Ramos (cell line): Measurements from ENCODE around the gene LPP.

Experiments used
- in situ Hi-C: fragments of 300-500 bp; cut with MboI; formaldehyde crosslinking; loops from one replicate; pipeline ENCODE4 v1.14.3; 2022; ENCODE audit warnings: low sequenced_read_pairs; ENCODE audit not compliant: unreplicated experiment

Gene LPP

GRCh38 chr3:188134856-188135255 lies 19.1 kb upstream of the LPP start:
- in situ Hi-C loops, result no loop called here

- in situ Hi-C loops, result no loop called here
Measured at GRCh38 chr3:188135271-188135670, 18.7 kb upstream of the LPP start.

- in situ Hi-C loops, result no loop called here
Measured at GRCh38 chr3:188137051-188137450, 16.9 kb upstream of the LPP start.

- in situ Hi-C loops, result no loop called here
Measured at GRCh38 chr3:188139466-188139865, 14.5 kb upstream of the LPP start.

GRCh38 chr3:188146219-188146618 lies 7.7 kb upstream of the LPP start:
- in situ Hi-C loops, result no loop called here

- in situ Hi-C loops, result no loop called here
Measured at GRCh38 chr3:188147782-188148181, 6.2 kb upstream of the LPP start.

- in situ Hi-C loops, result no loop called here
Measured at GRCh38 chr3:188148318-188148717, 5.6 kb upstream of the LPP start.

GRCh38 chr3:188149587-188149986 lies 4.4 kb upstream of the LPP start:
- in situ Hi-C loops, result no loop called here

GRCh38 chr3:188150982-188151381 lies 3.0 kb upstream of the LPP start:
- in situ Hi-C loops, result no loop called here

- in situ Hi-C loops, result no loop called here
Measured at GRCh38 chr3:188151438-188151837, 2.5 kb upstream of the LPP start.

- in situ Hi-C loops, result no loop called here
Measured at GRCh38 chr3:188152660-188153436, 1.1 kb upstream of the LPP start.

GRCh38 chr3:188153437-188154013 lies 432 bp upstream of the LPP start:
- in situ Hi-C loops, result no loop called here

GRCh38 chr3:188154809-188155574 lies 1.0 kb downstream of the LPP start:
- in situ Hi-C loops, result no loop called here

GRCh38 chr3:188156056-188156455 lies 2.1 kb downstream of the LPP start:
- in situ Hi-C loops, result no loop called here

- in situ Hi-C loops, result no loop called here
Measured at GRCh38 chr3:188157407-188157806, 3.5 kb downstream of the LPP start.

GRCh38 chr3:188157971-188158370 lies 4.0 kb downstream of the LPP start:
- in situ Hi-C loops, result no loop called here

- in situ Hi-C loops, result no loop called here
Measured at GRCh38 chr3:188158731-188159310, 4.9 kb downstream of the LPP start.

GRCh38 chr3:188160751-188161150 lies 6.8 kb downstream of the LPP start:
- in situ Hi-C loops, result no loop called here

GRCh38 chr3:188164248-188164687 lies 10.3 kb downstream of the LPP start:
- in situ Hi-C loops, result no loop called here

GRCh38 chr3:188165596-188165995 lies 11.6 kb downstream of the LPP start:
- in situ Hi-C loops, result no loop called here

- in situ Hi-C loops, result no loop called here
Measured at GRCh38 chr3:188166441-188166840, 12.5 kb downstream of the LPP start.
